Measurements from ENCODE around the gene STAG2.

Gene STAG2

DNA sequence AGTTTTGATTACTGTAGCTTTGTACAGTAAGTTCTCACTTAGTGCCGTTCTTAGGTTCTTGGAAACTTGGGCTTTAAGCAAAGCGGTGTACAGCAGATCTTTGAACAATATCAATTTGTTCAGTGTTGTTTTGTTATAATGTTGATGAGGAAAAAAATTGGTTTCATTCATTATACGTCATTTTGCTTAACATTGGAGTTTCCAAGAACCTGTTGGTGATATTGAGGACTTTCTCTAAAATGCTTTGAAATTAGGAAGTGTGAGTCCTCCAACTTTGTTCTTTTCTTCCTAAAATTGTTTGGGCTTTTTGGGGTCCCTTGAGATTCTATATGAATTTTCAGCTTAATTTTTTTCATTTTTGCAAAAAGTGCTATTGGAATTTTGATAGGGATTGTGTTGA lies 49.1 kb downstream of the STAG2 start:
- peaks cover 18% of the 10 kb centered on the region; the same call in 1 of the 2 replicates for H4K20me1 ChIP-seq (ENCODE audit: insufficient read depth, low read length)
- peaks cover 93% of the 10 kb centered on the region for H3K79me2 ChIP-seq (ENCODE audit: low read length)
- no peaks in the 10 kb centered on the region for H3F3A ChIP-seq (ENCODE audit: insufficient read depth, low read length)
- no peak overlapping the region for H3K4me2 ChIP-seq (ENCODE audit: low read depth, low read length)
- H3K36me3 ChIP-seq (replicated peaks; ENCODE audit: insufficient read depth, low read length) = no peaks in the 10 kb centered on the region; the same call in 1 of the 2 replicates
- no peaks in the 10 kb centered on the region for H3K27me3 ChIP-seq (replicated peaks; ENCODE audit: insufficient read depth, low read length)
- DNase-seq = no peak
- 0 out of 2 replicates have a peak, but pooled peaks cover 6% of the 10 kb centered on the region for H3K4me1 ChIP-seq (ENCODE audit: low read length)
- H3K9ac ChIP-seq (ENCODE audit: low read length) = no peak overlapping the region
- H3K4me3 ChIP-seq (ENCODE audit: low read length) = no peak overlapping the region
- no peak overlapping the region for H3K27ac ChIP-seq (ENCODE audit: low read length)
- H3K9me3 ChIP-seq (replicated peaks; ENCODE audit: insufficient read depth, low read length) = no peaks in the 10 kb centered on the region
- TF ChIP-seq EZH2 (optimal IDR thresholded peaks at IDR 0.05; ENCODE audit: low read depth, low read length) (no peak), EZH2phosphoT487 (IDR thresholded peaks at IDR 0.05; ENCODE audit: low read length) (no peak)
- TF ChIP-seq, protein P1, sequence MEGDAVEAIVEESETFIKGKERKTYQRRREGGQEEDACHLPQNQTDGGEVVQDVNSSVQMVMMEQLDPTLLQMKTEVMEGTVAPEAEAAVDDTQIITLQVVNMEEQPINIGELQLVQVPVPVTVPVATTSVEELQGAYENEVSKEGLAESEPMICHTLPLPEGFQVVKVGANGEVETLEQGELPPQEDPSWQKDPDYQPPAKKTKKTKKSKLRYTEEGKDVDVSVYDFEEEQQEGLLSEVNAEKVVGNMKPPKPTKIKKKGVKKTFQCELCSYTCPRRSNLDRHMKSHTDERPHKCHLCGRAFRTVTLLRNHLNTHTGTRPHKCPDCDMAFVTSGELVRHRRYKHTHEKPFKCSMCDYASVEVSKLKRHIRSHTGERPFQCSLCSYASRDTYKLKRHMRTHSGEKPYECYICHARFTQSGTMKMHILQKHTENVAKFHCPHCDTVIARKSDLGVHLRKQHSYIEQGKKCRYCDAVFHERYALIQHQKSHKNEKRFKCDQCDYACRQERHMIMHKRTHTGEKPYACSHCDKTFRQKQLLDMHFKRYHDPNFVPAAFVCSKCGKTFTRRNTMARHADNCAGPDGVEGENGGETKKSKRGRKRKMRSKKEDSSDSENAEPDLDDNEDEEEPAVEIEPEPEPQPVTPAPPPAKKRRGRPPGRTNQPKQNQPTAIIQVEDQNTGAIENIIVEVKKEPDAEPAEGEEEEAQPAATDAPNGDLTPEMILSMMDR (IDR thresholded peaks at IDR 0.05; ENCODE audit: low read length) = no peak
- no peak overlapping the region for H2AFZ ChIP-seq (ENCODE audit: low read length)
- no peaks in the 10 kb centered on the region for H3K9me2 ChIP-seq (replicated peaks; ENCODE audit: insufficient read depth, low read length)

DNA sequence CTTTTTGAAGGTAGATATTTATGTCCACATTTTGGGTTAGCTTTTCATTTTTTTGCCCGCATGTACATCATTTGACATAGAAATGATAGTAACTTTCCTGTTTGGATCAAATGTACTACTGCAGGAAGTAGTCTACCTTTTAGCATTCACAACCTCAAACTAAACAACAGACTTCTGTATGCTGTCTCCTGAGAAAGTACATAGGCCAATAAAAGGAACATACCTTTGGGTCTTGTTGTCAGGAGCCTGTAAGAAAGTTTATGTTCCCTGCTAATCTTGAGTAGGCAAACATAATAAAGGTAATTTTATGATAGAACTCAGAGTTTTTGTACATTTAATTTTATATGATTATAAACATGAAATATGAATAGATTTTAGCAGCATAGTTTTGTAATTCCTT lies 54.2 kb downstream of the STAG2 start:
- H3K9me2 ChIP-seq (replicated peaks; ENCODE audit: insufficient read depth, low read length) = no peaks in the 10 kb centered on the region
- no peaks in the 10 kb centered on the region for H3K4me1 ChIP-seq (ENCODE audit: low read length)
- peaks cover 29% of the 10 kb centered on the region; the same call in 1 of the 2 replicates for H4K20me1 ChIP-seq (ENCODE audit: insufficient read depth, low read length)
- H3K79me2 ChIP-seq (ENCODE audit: low read length) = peaks cover 96% of the 10 kb centered on the region
- H2AFZ ChIP-seq (ENCODE audit: low read length) = no peak overlapping the region
- H3K4me3 ChIP-seq (ENCODE audit: low read length) = no peak overlapping the region
- H3K27ac ChIP-seq (ENCODE audit: low read length) = no peak overlapping the region
- no peaks in the 10 kb centered on the region; the same call in 1 of the 2 replicates for H3K36me3 ChIP-seq (replicated peaks; ENCODE audit: insufficient read depth, low read length)
- TF ChIP-seq EZH2phosphoT487 (IDR thresholded peaks at IDR 0.05; ENCODE audit: low read length) = no peak
- no peak for TF ChIP-seq EZH2 (optimal IDR thresholded peaks at IDR 0.05; ENCODE audit: low read depth, low read length)
- TF ChIP-seq, protein P1 (IDR thresholded peaks at IDR 0.05; ENCODE audit: low read length) = no peak
- no peak overlapping the region for H3K9ac ChIP-seq (ENCODE audit: low read length)
- H3K9me3 ChIP-seq (replicated peaks; ENCODE audit: insufficient read depth, low read length) = no peaks in the 10 kb centered on the region
- no peak overlapping the region for H3K4me2 ChIP-seq (ENCODE audit: low read depth, low read length)
- no peaks in the 10 kb centered on the region for H3F3A ChIP-seq (ENCODE audit: insufficient read depth, low read length)
- DNase-seq = no peak
- H3K27me3 ChIP-seq (replicated peaks; ENCODE audit: insufficient read depth, low read length) = no peaks in the 10 kb centered on the region

GRCh38 chrX:124016825-124017224 lies 55.3 kb downstream of the STAG2 start:
- peaks cover 24% of the 10 kb centered on the region; the same call in 1 of the 2 replicates for H4K20me1 ChIP-seq (ENCODE audit: insufficient read depth, low read length)
- H3K27me3 ChIP-seq (replicated peaks; ENCODE audit: insufficient read depth, low read length) = no peaks in the 10 kb centered on the region
- TF ChIP-seq, protein P1 (IDR thresholded peaks at IDR 0.05; ENCODE audit: low read length) = no peak
- no peak overlapping the region for H2AFZ ChIP-seq (ENCODE audit: low read length)
- H3K9me2 ChIP-seq (replicated peaks; ENCODE audit: insufficient read depth, low read length) = no peaks in the 10 kb centered on the region
- no peaks in the 10 kb centered on the region for H3K9me3 ChIP-seq (replicated peaks; ENCODE audit: insufficient read depth, low read length)
- no peak overlapping the region for H3K27ac ChIP-seq (ENCODE audit: low read length)
- H3F3A ChIP-seq (ENCODE audit: insufficient read depth, low read length) = no peaks in the 10 kb centered on the region
- no peak overlapping the region for H3K4me2 ChIP-seq (ENCODE audit: low read depth, low read length)
- no peak for DNase-seq
- H3K9ac ChIP-seq (ENCODE audit: low read length) = no peak overlapping the region
- H3K36me3 ChIP-seq (replicated peaks; ENCODE audit: insufficient read depth, low read length) = no peaks in the 10 kb centered on the region; the same call in 1 of the 2 replicates
- no peak overlapping the region for H3K4me3 ChIP-seq (ENCODE audit: low read length)
- no peaks in the 10 kb centered on the region for H3K4me1 ChIP-seq (ENCODE audit: low read length)
- peaks cover 96% of the 10 kb centered on the region for H3K79me2 ChIP-seq (ENCODE audit: low read length)
